Stimulated activated CD8-positive, alpha-beta memory T cell treated with anti-CD3 and anti-CD28 coated beads, Interleukin-7, amount 100 ng/mL, for 24 hours (primary cell): ENCODE data around the gene SELENOS.

ENCODE experiments used
- DNase-seq: peaks from one replicate; pipeline ENCODE4 v3.0.0-alpha.2; 2020; ENCODE audit warnings: low read depth

SELENOS gene

DNA sequence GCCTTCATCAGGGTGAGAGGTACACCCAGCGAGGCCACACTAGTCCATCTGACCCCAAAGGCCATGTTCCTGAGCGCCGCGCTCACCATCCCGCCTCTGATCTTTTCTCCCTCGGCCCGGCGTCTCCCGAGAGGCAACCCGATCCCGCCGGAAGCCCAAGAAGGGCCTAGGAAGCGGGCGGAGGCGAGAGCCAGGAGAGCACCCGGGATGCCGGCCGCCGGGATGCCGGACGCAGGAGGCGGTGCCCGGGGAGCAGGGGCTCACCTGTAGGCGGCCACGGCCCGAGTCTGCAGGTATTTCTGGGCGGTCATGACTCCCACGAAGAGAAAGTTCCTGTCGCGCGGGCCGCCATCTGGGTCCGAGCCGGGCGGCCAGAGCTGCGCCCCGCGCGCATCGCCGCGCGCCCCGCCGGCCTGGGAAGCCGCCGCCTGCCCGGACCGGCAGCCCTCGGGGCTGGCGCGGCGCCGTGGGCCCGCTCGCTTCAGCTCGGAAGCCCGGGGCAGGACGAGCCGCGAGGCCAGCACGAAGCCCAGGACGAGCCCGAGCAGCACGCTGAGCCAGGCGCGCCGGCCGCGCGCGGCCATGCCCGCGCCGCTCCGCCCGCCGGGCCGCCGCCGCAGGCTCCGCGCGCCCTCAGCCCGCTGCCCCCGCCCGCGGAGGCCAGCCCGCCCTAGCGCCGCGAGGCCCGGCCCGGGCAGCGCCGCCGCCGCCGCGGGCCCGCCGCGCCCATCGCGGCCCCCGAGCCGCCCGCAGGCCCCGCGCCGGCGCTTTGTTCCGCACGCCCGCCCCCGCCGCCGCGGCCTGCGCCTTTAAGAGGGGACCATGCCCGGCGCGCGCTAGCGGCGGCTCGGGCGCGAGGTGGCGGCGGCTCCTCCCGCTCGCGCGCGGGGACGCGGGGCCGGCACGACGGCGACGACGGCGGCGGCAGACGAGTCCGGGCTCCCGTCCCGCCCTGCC lies 26.1 kb downstream of the SELENOS start:
- no peak for DNase-seq

DNA sequence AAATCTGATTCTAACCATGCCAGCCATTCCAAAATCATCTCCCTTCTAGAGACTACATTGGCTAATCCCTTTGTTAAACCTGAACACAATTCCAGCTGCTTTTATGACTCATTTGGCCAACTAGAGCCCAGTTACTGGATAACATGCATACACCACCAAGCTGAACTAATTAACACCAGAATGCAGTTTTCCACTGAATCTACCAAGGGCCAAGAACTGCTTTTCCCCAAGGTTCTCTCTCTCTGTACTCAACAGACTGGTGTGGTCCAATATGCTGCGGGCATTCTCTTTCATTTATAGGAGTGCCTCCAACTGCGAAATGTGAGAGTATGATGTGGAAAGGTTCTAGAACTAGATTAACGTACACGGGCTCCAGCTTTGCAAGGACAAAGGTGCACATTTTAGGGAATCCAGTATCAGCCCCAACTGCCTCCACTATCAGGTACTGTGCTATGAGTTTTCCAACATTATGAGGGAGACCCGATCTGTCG lies 26.9 kb downstream of the SELENOS start:
- DNase-seq = no peak

DNA sequence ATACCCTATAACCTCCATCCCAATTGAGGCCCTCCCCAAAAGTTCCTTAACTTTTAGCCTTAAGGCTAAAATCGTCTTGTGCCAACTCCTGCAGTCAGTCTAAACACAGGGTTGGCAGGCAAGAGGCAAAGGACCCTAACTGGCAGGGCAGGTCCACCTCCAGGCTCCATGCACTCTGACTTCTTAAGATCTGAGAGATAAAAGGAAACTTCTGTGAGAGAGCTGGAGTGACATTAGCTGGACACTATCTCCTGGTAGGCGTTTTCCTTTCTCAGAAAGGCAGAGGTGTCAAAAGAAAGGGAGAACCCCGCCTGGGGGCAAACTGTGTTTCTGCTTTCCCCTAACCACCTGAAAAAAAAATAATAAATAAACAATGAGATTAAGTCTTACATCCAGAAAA lies 29.0 kb downstream of the SELENOS start:
- DNase-seq = no peak

- no peak for DNase-seq
Measured at GRCh38 chr15:101246824-101247745, 30.2 kb downstream of the SELENOS start.

DNA sequence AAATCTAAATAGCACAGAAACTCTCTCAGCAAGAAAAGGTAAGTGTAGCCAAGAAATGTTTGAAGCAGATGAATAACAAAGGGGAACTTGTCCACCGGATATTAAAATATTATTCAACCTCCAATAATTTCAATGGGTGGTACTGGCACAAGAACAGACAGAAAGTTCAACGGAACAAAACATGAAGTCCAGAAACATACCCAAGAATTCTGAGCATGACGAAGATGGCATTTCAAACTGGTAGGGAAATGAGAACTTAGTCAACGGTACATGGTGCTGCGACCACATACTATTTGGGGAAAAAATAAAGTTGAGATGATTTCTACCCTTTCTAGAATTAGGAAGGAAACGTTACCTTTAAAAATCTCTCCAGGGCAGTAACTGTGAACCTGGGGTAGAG lies 30.9 kb downstream of the SELENOS start:
- DNase-seq = no peak

- DNase-seq = no peak
Measured at GRCh38 chr15:101244889-101245668, 32.2 kb downstream of the SELENOS start.

DNA sequence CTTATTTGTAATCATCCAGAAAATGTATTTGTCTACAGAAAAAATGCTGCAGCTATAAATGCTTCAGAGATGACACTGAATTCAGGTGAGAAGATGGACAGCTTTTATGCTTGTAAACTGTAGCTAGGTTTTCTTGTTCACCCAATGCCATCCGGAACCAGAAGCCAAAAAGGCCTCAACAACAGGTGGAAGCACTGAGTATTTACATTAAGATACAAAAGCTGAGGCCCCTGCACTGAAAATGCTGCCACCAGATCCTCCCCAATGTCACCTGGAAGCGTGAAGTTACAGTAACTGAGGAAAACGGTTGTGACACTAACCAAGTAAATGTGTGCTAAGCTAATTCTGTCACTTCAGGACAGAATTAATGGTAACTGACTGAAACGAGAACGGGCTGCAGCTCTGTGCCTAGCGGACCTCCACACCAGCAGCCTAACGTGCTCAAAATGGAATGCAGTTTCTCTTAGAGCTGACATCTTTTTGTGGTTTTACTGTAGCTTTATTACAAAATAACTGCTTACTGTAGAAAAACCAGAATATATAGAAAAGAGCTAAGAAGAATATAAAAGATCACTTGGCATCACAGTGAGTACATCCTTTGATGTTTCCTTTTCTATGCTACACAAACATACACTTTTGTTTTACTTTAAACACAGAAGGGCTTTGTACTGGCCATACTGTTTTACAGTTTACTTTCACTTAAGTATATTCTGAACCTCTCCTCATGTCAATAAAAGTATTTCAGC lies 33.1 kb downstream of the SELENOS start:
- no peak for DNase-seq

GRCh38 chr15:101243420-101243819 lies 33.9 kb downstream of the SELENOS start:
- no peak for DNase-seq

GRCh38 chr15:101242999-101243336 lies 34.3 kb downstream of the SELENOS start:
- no peak for DNase-seq

DNA sequence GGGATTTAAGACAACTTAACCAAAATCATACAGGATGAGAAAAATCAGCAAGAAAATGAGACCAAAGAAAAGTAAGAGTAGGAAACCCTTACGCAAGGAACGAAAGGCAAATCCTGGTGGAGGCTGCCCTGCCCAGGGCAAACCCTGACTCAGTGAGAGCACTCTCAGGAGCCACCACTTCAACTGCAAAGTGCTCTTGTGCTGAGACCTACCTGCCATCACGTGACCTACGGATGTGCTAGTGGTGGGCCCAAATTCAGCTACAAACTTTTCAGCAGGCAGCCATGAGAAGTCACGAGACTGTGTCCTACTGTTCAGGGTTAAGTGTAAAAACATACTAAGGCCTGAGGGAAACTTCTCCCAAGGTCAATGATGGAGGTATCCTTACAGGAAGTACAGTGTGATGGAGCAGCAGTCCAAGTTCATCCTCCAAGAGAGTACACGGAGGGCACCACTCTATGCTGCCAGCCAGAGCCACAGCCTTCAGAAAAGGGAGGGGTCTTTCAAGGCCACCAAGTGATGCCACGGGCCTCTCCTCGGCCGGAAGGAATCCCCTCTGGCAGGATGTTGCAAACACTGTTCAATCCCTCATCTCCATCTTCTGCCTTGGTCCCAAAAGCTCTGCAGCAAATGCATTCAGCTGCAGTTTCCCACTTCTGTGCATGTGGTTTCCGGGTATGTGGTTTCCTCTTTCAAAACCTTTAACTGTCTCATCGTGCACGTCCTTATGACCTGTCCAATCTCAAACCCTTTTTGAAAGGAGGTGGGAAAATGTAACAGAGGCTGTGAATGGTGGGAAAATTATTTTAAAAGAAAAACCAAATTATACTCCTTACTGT lies 34.9 kb downstream of the SELENOS start:
- DNase-seq = no peak

GRCh38 chr15:101240358-101240757 lies 36.9 kb downstream of the SELENOS start:
- DNase-seq = no peak

- no peak for DNase-seq
Measured at GRCh38 chr15:101239724-101240136, 37.6 kb downstream of the SELENOS start.

DNA sequence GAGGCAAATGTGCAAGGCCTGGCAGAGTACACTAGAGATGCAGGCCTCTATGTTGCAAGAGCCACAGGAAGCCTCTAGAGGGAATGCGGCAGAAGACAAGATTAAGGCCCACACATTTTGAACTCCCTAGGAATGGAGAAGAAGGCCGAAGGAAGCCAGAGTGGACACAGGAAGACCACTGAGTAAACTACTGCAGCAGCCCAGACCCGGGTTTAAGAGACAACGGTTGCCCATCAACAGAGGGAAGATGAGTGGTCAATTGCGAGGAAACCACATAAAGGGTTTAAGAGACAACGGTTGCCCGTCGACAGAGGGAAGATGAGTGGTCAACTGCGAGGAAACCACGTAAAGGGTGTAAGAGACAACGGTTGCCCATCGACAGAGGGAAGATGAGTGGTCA lies 40.0 kb downstream of the SELENOS start:
- no peak for DNase-seq

DNA sequence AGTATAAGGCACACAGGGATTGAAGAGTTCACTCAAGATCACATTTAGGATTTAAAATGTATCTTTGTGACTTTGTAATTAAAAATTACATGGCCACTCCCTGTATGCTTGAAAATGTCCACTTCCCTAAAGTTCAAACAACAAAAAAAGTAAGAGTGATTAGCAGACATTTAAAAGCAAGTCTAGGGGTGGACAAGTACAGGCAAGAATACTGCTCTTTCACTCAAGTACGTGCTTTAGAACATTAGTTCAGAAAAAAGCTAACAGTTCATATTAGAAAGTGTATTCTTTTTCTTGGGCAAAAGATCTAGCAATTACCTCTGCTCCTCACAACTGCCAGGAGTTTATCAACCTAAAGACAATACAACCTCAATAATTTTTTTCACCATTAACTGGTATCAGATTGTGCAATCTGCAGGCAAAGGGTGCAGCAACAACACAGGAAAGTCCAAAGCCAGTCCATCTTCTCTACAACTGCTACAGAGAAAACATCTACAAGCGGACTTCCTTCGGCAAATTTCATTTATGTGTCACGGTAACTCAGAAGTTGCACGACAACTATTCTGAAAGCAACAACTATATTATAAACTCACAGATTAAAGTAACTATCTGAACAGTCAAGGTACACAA lies 43.5 kb downstream of the SELENOS start:
- no peak for DNase-seq

GRCh38 chr15:101232677-101233076 lies 44.6 kb downstream of the SELENOS start:
- no peak for DNase-seq

GRCh38 chr15:101228313-101228712 lies 49.0 kb downstream of the SELENOS start:
- no peak for DNase-seq

- DNase-seq = no peak
Measured at GRCh38 chr15:101225658-101226057, 51.6 kb downstream of the SELENOS start.
